GM18951 (cell line): Measurements from ENCODE around the gene ST3GAL5.
"Not testable (repeated sequence)": the region's sequence is repeated elsewhere in the genome, so short reads cannot be mapped to it uniquely, and the experiment has no call there.

ENCODE experiments used
- POLR2A ChIP-seq: IDR thresholded peaks from 4 replicates; pipeline ENCODE4 v1.6.1; 2011; ENCODE audit warnings: mild to moderate bottlenecking; ENCODE audit not compliant: insufficient read length, insufficient read depth; ENCODE audit errors: extremely low read depth
- in situ Hi-C: fragments of 300-500 bp; cut with MboI; formaldehyde crosslinking; loops from one replicate; pipeline ENCODE4 v1.12.0; 2022; ENCODE audit warnings: low sequenced_read_pairs, mixed read lengths, inconsistent platforms; ENCODE audit not compliant: unreplicated experiment

ST3GAL5 gene

DNA sequence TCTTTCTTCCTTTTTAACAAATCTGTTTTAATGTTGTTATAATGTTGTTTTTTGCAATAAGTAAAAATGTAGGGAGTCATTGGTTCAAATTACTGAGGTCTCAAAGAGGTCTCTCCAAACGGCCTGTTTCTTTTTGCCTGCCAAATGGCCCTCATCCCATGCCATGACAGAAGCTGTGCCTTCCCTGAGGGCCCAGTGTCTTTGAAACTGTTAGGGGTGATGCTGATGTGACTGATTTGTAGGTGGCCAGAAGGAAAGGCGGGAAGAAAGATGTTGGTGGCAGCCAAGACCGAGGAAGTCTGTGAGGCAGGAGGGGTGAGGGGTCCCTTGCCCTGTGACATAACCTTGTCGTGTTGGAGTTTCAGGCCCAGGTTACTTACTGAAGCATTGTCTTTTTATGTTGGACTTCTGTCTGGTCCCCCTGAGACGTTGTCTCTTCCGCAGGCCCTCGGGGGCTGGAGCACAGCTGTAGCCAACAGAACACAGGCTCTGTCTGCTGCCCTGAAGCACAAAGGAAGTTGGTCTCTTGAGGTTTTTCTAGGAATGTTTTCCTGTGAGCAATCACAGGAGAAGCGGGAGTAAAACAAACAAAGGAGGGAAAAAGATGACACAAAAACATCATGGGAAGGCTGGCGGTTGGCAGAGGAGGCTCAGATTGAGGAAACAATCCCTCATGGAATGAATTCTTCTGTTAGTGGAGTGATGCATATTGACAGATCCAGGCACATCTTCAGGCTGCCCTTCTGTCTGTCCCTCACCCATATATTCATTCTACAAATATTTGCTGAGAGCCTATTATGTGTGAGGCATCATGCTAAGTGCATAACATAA, 4.9 kb upstream of the ST3GAL5 start:
- in situ Hi-C loops, result no loop called here
- no peak for TF ChIP-seq POLR2A

DNA sequence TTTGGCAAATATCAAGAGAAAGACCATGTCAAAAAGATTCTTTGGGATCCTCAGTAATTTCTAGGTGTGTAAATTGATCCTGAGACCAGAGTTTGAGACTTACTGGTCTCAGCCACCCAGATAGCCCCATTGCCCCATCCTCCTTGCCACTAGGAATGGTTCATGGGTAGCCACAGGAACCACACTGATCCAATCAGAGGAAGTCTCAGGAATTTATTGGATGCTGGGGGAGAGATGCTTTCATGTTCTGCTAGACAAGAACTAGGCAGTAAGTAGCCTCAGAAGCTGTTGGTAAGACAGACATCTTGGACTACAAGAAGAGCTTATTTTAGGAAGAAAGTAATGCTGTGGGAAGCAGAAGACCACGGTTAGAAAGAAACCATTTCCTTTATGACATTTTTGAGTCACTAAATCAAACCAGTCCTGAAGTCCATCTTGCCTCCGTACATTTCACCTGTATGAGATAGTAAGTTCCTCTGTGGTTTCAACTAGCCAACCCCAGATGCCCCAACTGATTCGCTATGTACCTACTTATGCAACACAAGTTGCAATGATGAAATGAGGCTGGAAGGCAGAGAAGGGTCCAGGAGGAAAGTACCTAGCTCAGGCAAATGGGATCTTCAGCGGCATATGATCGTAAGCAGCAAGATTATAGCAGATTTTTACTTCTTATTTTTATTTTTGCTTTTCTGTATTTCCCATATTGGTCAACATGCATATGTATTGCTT, 3.6 kb upstream of the ST3GAL5 start:
- TF ChIP-seq POLR2A, result no peak
- in situ Hi-C loops, result no loop called here

DNA sequence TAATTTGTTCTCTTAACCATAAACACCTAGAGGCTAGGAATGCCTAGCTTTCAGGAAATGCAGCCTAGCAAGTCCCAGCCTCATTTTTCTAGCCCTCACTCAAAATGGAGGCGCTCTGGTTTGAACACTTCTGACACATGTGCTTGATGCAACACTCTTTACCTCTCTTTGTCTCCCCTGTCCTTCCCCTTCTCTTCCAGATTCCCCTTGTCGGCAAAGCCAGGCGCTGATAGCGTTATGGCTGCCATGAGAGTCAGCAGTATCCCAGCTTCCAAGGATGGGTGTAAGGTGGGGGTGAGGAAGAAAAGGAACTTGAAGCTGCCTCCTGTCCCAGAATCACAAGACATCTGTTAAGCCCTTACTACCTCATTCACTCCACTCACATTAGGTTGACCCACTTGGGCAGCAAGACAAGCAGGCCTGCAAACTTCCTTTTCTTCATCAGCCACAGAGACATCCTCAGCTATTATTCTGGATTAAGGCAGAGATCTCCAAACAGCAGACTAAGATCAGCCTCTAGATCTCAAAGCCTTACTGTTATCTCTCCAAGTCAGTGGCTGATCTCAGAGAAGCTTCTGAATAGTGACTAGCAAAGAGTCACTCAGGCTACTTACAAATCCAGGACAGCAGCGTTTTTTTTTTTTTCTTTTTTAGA, 1.9 kb upstream of the ST3GAL5 start:
- no peak for TF ChIP-seq POLR2A
- in situ Hi-C loops, result no loop called here

DNA sequence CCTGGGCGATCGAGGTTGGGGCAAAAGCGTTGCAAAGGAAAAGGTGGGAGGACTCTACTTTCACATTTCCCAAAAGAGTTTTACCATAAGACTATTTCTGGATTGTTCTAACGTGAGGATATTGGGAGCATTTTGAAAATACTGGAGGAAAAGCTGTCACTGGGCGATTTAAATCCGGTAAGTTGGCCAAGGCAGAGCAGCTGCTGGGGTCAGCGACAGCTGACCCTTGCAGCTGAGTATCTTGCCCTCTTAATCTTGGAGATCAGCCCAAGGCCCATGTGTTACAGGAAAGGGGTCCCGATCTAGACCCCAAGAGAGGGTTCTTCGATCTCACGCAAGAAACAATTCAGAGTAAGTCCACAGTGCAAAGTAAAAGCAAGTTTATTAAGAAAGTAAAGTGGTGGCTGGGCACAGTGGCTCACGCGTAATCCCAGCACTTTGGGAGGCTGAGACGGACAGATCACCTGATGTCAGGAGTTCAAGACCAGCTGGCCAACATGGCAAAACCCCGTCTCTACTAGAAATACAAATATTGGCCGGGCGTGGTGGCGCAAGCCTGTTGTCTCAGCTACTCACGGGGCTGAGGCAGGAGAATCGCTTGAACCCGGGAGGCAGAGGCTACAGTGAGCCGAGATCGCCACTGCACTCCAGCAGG, 964 bp upstream of the ST3GAL5 start:
- no peak for TF ChIP-seq POLR2A
- in situ Hi-C loops, result no loop called here

DNA sequence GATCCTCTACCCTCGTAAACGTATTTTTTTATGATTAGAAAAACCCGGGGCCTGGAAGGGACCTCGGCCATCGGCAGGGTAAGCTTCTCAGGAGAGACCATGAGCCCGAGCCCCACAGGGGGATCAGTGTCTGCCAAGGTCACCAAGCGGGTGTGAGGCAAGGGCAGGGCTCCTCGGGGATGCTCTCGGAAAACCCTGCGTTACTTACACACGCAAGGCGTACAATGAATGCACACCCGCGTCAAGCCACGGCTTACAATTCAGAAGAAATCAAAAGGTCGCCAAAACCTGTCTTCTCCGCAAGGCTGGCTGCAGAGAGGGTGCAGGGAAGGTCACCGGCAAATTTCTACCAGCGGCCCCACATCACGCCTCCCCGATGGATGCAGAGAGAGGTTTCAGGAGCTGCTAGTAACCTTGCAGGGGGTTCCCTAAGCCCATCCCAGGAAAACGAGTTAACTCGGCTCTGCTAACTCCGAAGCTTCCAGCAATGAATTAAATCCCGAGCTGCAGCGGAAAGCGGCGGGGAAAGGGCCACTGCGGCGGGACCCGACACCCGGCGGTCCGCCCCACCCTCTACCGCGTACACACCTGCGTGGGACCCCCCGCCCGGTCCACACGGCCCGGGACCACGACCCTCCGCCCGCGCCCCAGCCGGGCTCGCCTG, 638 bp downstream of the ST3GAL5 start:
- in situ Hi-C loops, result no loop called here
- TF ChIP-seq POLR2A, result no peak

DNA sequence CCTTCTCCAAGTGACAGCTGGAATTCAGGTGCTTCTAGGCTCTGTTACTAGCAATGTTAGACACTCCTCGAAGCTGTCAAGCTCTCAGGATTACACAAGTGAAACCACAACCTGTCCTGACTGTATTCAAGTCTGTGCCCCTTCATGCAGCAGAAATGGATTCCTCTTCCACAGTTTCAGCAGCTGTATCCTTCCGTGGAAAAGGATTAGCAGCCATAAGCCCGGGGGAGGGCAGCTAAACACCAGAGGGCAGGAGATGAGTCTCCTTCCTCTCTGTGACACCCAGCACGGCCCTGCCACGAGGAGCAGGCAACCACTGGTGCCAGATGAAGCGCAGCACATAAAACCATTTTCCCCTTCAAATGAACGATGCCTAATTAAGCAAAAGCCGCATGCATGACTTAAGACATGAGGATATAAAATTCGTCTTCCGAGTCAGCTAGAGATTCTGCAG, 1.2 kb downstream of the ST3GAL5 start:
- no peak for TF ChIP-seq POLR2A
- in situ Hi-C loops, result no loop called here

DNA sequence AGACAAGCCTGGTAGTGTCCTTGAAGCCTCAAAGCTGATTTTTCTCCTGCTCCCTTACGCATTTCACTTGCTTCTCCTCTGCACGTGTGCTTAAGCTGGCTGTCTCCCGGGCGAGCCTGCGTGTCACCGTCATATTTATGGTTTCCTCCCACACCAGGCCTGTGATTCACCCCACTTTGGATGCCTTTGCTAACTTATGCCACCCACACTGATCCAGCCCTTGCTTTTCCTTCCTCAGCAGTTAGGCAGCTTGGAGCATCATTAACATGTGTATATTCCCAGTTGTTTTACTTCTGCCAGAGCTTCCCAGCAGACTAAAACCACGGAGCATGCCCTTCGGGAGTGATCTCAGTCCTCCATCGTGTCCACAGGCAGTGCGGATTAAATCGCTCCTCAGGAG, 2.2 kb downstream of the ST3GAL5 start:
- in situ Hi-C loops, result no loop called here
- TF ChIP-seq POLR2A, result no peak

DNA sequence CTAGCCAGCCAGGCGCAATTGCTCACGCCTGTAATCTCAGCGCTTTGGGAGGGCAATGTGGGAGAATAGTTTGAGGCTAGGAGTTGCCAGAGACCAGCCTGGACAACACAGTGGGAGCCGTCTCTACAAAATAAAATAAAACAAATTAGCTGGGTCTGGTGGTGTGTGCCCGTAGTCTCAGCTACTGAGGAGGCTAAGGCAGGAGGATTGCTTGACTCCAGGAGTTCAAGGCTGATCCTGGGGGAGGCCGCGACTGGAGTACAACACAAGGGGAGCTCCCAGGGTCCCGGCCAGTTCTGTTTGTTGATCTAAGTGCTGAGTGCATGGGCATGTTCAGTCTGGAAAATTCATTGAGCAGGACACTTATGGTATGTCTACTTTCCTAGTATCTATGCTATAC, 2.6 kb downstream of the ST3GAL5 start:
- in situ Hi-C loops, result no loop called here

DNA sequence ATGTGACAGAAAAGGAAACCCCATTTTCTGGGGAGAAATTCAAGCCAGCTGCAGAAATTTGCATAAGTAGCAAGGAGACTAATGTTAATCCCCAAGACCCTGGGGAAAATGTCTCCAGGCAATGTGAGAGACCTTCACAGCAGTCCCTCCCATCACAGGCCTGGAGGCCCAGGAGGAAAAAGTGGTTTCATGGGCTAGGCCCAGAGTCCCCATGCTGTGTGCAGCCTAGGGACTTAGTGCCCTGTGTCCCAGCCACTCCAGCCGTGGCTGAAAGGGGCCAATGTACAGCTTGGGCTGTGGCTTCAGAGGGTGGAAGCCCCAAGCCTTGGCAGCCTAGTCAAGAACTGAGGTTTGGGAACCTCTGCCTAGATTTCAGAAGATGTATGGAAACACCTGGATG, 7.0 kb downstream of the ST3GAL5 start:
- in situ Hi-C loops, result not testable (repeated sequence)

More for the DNA sequence above, 2.6 kb downstream of the ST3GAL5 start:
- TF ChIP-seq POLR2A, result no peak

DNA sequence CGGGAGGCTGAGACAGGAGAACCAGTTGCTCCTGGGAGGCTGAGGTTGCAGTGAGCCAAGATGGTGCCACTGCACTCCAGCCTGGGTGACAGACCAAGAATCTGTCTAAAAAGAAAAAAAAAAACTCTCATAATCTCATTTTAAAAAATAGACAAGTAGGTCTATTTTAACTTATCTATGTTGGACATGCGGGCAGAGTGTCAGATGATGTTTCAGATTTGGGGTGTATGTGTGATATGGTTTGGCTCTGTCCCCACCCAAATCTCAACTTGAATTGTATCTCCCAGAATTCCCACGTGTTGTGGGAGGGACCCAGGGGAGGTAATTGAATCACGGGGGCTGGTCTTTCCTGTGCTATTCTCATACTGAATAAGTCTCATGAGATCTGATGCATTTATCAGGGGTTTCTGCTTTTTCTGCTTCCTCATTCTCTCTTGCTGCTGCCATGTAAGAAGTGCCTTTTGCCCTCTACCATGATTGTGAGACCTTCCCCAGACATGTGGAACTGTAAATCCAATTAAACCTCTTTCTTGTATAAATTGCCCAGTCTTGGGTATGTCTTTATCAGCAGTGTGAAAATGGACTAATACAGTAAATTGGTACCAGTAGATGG, 8.0 kb downstream of the ST3GAL5 start:
- in situ Hi-C loops, result not testable (repeated sequence)

DNA sequence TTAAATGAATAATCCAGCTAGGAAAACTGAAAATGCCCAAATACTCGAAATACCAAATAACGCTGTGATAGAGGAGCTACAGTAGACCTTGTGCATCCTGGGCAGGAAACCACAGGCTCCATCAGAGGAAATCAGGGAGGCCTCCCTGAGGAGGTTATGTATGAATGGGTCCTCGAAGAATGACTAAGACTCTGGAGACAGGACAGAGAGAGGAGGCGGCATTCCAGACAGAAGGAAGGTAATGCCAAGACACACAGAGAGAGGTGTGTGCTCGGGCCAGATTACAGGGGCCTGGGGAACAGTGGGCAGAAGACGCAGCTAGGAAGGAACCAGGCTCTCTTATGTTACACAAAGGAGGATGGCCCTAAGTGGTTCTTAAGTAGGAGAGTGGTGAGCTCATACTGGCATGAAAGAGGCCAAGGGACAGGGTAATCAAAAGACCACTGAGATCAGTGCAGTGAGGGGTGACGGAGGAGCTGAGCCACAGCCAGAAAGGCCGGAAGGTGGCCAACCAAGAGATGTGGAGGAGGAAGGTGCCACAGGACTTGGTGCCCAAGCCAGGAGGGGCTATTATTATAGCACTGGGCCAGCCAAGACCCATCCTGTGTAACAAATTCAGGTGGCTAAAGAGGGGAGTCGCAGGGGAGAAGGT, 9.9 kb downstream of the ST3GAL5 start:
- in situ Hi-C loops, result no loop called here

More for the DNA sequence above, 9.9 kb downstream of the ST3GAL5 start:
- no peak for TF ChIP-seq POLR2A
